Renal cortical epithelial cell (primary cell): ENCODE measurements around the gene TMX1. TPM values are rescaled to one million over a fixed set of nuclear protein-coding genes. Genes with fewer than 3 reads are reported as not detected.

Experiments used
- DNase-seq: peaks from one replicate; pipeline ENCODE4 v3.0.0-alpha.2; 2011; ENCODE audit warnings: low read depth
- total RNA-seq: library from RNA; depleted of rRNA; stranded (reverse); fragments of >200 nt; gene quantifications from 2 replicates; pipeline ENCODE4 v1.2.3, GENCODE V29; 2014

The TMX1 gene, protein sequence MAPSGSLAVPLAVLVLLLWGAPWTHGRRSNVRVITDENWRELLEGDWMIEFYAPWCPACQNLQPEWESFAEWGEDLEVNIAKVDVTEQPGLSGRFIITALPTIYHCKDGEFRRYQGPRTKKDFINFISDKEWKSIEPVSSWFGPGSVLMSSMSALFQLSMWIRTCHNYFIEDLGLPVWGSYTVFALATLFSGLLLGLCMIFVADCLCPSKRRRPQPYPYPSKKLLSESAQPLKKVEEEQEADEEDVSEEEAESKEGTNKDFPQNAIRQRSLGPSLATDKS
- total RNA-seq, result 86.4 and 114 TPM in 2 replicates

DNA sequence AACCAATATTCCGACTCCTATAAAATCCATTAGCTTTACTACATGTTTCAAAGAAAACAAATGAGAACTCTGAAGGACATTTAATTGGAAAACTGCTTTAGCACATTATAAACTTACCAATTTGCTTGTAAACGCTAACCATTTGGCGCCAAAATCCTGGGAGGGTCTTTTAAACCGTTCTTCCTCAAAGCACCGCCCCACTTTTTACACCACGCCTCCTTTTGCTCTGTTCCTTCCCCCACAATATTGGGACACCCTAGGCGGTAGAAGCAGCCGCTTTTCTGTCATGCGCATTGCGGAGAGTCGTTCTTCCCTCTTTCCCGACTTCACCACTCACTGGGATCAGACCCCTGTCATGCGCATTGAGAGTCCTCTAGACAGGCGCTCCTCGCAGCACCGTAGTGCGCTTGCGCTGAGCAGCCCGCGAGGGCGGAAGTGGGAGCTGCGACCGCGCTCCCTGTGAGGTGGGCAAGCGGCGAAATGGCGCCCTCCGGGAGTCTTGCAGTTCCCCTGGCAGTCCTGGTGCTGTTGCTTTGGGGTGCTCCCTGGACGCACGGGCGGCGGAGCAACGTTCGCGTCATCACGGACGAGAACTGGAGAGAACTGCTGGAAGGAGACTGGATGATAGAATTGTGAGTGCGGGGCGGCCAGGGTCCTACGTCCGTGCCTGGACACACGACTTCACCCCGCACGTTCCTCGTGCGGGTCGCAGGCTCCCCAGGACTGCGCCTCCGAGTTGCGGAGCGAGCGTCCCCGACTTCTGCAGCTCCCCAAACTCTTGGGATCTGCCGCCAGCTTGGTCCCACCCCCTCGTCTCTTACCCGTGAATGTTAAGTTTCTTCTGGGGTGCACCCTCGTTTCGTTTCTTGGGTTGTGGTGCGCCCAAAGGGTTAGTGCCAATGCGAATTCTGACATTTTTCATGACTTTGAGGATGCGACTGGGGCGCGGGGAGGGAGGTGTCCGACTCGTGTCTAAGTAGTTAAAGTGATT, at the start of gene TMX1:
Gene TMX1 (plus strand): TSS at position 435 of the 991 bp plus-strand sequence. CDS start 46 bp downstream, at position 481.
- DNase-seq, result peak; percentile 98

DNA sequence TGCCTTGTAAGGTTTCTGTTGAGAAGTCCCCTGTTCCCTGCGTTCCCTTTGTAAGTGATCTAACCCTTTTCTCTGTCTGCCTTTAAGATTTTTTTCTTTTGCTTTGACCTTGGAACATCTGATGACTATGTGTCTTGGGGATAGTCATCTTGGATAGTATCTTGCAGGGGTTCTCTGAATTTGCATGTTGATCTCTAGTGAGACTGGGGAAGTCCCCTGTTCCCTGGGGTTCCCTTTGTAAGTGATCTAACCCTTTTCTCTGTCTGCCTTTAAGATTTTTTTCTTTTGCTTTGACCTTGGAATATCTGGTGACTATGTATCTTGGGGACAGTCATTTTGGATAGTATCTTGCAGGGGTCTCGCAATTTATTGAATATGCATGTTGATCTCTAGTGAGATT, 38.2 kb upstream of the TMX1 start:
- no peak for DNase-seq

DNA sequence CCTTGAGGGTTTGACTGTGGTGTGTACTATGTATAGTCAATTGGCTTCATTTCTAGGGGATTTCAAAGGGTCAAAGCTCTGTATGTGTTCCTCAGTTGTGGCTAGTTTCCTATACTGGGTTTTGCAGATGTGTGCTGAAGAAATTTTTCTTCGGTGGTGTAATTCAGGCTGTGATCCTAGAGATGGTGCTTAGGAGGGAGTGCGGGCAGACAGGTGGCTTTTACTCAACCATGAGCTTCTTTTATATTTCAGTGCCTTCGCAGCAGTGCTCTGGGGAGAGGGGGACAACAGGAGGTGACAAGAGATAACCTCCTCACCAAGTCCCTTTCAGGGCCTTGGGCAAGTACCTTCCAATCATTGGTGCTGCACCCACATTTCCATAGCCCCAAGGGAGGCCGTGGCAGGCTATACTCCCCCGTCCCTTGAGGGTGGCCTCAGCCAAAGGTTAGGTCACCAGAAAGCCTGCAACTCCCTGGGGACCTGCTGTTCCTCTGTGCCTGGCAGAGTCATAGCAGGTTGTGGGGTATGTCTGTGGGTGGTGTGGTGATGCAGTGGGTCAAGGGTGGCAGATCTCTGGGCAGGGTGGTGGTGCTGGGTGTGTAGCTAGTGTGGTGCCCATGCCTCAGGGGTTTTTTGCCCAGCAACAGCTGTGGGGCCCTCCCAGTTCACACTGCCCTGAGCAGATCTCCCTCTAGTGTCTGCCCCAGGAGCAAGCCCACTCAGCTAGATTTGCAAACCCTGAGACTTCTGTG, 37.0 kb upstream of the TMX1 start:
- DNase-seq, result no peak

DNA sequence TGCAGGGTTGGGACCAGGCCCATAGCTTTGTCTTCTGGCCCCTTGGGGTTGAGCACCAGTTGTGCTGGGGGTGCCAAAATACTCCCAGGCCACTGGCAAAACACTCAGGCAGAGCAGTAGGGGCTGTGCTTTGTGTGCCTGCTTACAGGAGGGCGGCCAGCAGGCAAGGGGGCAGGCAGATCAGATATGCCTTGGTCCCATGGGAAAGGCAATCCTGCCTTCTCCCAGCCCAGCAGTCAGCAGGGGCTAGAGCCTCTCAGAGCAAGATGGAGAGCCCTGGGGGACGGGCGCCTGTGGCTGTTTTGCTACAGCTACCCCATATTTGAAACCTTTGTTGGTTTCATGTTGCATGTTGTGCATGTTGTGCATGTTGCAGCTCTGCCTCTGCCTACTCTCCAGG, 36.2 kb upstream of the TMX1 start:
- no peak for DNase-seq

DNA sequence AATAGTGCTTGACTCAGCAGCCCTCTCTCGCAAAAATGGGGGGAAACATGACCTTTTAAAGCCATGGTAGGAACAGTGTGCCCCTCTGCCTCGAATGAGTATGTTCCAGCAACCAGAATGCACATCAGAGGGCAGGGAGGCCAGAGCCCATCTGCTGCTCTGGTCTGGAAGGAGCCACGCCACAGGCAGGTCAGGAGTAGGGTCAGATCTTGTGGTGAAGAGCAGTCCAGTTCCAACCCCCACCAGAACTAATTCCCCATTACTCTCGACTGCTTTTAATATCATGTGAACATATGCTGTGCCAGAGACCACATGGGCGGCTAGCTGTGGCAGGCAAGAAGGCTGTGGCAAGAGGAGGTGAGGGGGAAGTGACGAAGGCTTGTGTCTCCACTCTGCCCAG, 34.6 kb upstream of the TMX1 start:
- DNase-seq, result no peak

DNA sequence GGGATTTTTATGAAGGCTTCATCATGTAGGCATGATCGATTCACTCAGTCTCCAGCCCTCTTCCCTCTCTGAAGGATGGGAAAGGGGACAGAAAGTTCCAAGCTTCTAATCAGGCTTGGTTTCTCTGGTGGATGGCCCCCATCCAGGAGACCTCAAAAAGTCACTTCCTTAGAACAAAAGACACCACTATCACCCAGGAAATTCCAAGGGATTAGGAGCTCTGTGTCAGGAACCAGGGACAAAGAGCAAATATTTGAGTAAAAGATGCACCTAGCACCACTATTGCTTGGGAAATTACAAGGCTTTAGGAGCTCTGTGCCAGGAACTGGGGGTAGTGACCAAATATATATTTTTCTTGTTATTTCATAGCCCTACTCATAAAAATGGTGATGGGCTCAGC, 33.6 kb upstream of the TMX1 start:
- DNase-seq, result no peak

DNA sequence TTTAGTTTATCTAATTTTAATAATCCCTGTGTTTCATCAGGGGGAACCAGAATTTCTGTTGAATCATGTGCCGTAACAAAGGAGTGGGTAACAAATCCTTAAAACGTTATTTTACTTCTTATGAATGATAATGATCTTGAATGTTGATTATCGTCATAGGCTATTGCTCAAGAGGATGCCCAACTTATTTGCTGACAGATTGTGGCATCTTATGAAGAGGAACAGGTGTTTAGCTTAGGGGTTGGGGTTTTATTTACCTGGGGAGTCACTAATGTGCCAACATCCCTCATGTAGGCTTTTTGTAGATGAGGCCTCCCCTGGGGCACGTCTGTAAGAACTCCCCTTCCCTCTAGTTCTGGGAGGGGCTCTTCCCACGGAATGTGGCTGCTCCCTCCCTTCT, 32.4 kb upstream of the TMX1 start:
- DNase-seq, result no peak

DNA sequence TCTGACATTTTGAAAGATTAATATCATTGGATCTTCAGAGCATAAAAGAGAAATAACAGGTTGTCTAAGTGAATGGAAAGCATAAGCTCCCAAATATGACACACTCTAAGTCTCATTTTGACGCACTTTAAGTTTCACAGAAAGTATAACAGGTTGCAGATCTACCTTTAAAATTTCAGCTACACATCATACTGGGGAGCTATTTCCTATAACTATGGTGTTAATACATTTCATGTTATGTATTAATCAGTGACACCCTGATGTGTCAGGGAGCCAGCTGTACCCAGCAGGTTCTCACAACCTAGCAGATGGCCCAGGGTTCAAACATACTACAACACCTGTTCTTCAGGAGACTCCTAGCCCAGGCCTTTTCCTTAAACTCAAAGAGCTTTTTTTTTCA, 31.1 kb upstream of the TMX1 start:
- DNase-seq, result no peak

DNA sequence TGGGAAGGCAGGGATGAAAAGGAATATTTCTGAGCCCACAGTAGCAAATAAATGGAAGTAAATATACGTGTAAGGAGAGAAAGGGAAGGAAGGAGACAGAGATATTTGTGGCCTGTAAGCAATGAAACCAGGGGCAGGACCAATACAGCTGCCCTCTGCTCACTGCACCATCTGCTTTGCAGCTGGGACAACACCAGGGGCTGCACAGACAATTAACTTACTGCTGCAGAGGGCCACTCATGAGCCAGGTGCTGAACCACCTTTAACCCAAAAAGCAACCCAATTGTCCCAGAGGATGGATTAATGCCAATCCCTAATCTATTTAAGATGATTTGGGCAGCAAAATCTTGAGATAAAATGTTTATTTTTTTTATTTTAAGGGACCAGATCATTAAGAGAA, 30.6 kb upstream of the TMX1 start:
- DNase-seq, result no peak

DNA sequence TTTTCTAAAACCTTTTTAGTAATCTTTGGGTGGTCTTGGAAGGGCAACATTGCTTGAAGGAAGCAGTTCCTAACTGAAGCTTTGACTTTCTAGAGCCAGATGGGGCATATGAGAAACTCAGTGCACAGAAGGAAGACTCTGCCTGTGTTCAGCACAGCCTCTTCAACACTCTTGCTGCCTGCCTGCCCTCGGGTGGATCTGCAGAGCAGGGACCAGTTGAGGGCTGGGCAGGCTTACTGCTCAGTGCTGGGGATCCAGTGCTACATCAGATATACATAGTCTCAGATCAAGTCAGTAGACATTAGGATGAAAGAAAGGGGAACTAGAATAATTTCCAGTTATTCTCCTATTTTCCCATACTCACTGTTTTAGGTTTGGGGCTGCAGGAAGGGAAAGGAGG, 29.5 kb upstream of the TMX1 start:
- no peak for DNase-seq

DNA sequence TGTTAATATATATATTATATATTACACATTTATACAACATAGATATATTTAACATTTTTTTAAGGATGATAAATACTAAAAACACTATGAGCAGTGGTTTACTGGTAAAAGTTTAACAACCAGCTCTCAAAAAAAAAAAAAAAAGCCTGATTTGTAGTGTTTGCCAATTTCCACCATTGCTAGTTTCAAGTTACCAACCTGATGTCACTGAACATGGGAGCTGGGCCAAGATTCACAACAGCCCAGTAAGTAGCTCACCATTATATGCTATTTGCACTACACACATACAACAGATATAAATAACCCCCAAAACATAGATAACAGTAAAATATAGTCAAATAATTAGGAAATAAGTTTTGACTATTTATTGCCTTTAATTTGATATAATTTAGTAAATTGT, 28.9 kb upstream of the TMX1 start:
- DNase-seq, result peak; percentile 78

DNA sequence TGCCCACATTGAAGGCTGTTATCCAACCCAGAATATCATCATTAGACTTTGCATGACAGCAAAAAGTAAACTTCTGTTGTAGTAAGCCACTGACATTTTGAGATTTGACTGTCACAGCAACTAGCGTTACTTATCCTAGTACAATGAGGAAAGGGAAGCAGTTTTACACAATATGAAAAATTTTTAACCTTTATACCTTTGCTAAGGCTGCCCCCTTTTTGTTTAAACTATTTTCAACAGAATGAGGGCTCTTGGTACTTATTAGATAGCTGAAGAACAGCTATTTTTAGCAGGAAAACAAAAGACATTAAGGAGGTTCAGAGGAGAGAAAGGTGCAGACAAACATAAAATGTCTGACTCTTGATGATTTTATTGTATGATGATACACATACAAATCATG, 23.4 kb upstream of the TMX1 start:
- no peak for DNase-seq

DNA sequence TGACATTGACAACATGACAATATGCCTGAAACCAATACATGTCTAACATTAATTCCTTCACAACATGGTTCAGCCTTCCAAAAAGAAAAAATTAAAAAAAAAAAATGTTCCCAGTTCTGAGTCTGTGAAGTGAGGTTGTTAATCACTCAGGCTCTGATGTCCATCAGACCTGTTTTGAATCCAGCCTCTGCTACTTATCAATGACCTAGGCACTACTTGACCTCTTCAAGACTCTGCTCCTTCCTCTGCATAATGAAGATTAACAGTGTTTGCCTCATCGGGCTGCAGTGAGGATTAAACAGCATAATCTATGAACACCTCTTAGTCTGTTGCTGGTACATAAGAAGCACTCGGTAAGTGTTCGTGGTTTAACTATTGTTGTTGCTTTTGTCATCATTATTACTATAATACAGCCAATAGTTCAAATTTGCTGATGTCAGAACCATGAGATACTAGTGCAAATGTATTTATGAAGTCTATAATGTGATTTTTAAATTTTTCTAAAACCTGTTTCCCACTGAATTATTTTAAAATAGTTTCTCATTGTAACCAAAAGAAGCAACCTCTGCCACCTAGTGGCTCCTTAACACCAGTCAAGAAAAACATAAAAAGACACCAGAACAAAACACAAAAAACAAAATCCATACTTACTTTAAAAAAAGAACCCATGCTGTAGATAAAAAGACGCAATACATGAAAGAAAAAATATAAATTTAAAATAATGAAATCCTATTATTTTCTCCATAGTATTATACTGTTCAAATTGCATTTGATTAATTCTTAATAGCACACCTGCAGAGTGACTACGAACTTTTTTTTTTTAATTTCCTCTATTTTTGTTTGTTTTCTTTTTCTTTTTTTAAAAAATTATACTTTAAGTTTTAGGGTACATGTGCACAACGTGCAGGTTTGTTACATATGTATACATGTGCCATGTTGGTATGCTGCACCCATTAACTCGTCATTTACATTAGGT, 20.3 kb upstream of the TMX1 start:
- DNase-seq, result peak; percentile 39

DNA sequence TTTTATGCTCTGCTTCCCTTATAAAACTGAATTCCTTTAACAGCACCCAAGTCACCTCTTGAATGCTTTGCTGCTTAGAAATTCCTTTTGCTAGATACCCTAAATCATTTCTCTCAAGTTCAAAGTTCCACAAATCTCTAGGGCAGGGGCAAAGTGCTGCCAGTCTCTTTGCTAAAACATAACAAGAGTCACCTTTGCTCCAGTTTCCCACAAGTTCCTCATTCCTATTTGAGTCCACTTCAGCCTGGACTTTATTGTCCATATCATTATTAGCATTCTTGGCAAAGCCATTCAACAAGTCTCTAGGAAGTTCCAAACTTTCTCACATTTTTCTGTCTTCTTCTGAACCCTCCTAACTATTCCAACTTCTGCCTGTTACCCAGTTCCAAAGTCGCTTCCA, 16.6 kb upstream of the TMX1 start:
- DNase-seq, result peak; percentile 60

DNA sequence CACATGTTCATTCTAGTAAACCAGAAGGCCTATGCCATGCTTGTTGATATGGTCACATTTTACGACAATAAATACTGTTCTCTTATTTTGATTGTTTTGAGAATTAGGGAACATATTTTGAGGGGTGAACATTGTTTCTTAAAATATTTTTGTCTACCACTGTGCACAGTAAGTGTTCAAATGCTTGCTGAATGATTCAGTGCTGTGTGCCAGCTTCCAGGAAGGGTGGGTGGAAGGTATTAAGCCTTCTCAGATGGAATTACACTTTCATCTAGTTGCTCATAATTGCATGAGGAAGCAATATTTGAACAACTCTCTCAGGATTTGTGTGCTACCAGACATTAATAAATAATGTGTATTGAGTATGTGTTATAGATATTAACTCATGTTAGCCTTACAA, 15.5 kb upstream of the TMX1 start:
- DNase-seq, result peak; percentile 56

DNA sequence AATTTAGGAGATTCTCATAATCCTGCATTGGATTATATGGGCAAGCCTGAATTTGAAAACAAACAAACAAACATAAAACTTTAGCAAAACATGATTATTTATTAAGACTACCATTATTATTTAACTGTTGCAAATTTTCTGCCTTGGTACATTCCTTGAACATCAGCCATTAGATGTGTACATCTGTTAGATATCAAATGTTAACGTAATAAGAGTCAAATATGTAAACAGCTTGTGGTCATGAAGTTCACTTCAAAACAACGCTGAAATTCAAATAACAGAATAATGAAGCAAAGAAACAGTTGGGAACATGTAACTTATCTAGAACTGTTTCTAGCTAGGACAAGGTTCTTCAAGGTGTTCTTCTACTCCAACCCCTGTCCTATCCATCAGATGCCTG, 14.3 kb upstream of the TMX1 start:
- DNase-seq, result no peak

DNA sequence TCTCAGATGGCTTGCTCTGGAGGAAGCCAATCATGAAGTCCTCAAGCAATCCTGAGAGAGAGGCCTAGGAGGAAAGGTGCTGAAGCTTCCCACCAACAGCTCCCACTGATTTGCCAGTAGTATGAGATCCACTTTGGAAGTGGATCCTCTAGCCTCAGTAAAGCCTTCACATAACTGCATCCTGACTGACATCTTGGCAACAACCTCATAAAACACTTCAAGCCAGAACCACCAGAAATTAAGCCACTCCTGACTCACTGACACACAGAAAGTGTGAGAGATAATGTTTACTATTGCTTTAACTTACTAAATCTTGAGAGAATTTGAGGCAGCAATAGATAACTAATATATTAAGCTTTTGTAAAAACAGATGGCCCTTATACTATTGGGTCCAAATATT, 11.7 kb upstream of the TMX1 start:
- DNase-seq, result no peak

DNA sequence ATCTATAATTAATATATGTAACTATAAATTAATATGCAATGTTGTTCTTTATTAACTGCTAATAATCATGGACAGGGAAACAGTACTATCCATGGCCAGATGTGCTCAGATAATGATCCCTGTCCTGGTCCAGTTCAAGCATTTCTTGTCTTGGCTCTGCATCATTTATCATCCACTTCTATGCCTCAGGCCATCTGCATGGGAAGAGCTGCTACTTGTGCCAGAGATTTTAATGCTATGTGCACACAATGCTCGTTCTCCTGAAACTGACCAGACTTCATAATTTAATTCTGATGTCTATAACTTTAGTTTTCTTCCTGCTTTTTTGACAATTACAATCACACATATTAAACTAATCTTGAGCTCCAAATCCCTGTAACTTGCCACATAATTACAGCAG, 11.2 kb upstream of the TMX1 start:
- no peak for DNase-seq

DNA sequence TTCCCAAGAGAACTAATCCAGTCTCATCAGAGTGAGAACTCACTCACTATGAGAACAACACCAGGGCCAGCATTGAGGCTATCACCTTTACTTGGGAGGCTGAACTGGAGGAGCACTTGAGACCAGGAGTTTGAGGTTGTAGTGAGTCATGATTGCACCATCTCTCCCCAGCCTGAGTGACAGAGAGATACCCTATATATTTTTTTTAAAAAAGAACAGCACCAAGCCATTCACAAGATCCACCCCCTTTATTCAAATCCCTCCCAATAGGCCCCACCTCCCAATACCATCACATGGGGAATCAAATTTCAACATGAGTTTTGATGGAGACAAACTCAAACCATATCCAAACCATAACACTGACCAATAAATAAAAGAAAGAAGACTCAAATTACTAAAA, 3.7 kb upstream of the TMX1 start:
- DNase-seq, result peak; percentile 55

DNA sequence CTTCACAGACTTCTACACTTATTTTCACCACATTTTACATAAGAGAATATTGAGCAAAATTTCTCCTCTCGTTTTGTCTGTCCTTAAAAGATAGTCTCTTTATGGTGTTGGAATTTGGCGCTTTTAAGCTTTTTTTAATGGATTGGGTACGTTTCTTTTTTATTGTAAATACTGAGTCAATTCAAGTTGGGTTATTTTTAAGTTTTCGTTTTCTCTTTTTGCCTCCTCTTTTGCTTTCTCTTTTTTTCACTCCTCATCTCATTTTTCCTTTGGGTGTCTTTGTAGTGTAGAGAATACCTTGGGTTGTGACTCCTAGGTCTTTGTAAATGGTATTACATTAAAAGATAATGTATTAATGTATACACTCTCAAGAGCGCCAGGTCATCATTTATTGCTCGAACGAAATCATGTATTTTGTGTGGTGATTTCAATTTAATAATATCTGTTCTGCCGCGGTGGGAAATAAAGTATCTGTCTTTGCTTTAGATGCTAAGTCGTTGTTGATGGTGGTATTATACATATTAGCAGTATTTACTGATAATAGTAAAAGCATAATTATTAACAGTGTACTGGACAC, 845 bp downstream of the TMX1 start:
- no peak for DNase-seq
